GM12878 (cell line): ENCODE data around the gene CWF19L2. TPM values are rescaled to one million over a fixed set of nuclear protein-coding genes. Genes with fewer than 3 reads are reported as not detected.
A peak's percentile ranks its signal among the peaks of the same experiment; 100 is the strongest.

ENCODE experiments used
- ATAC-seq: fragments of 200-7000 bp; cut with Tn5 transposase; 3 replicates; pipeline ENCODE4 v1.9.1; 2020; ENCODE audit warnings: mild to moderate bottlenecking, moderate library complexity
- BruUV-seq: library from RNA; stranded (reverse); fragments of 400-500 nt; replicated peaks from 2 replicates; lab custom pipeline; 2021; lab: Mats Ljungman, UMichigan
- CTCF ChIA-PET: fragments of 300-600 bp; sonication (Branson Sonifier 250); formaldehyde crosslinking; extraction: SDS; loops from one replicate; lab custom pipeline; 2021; ENCODE audit warnings: inconsistent platforms; lab: Yijun Ruan, JAX
- POLR2A ChIA-PET: fragments of 350-600 bp; formaldehyde crosslinking; extraction: SDS; loops from one replicate; lab custom pipeline; 2021; ENCODE audit warnings: inconsistent platforms; lab: Charles Lee
- RAD21 ChIA-PET: fragments of 300-600 bp; sonication (Branson Sonifier 250); formaldehyde crosslinking; loops from one replicate; lab custom pipeline; 2023; ENCODE audit warnings: antibody characterized with exemption; ENCODE audit not compliant: unreplicated experiment; lab: Charles Lee
- SMC1A ChIA-PET: fragments of 300-600 bp; sonication (Branson Sonifier 250); formaldehyde crosslinking; loops from one replicate; lab custom pipeline; 2023; ENCODE audit not compliant: unreplicated experiment, uncharacterized antibody; lab: Charles Lee
- DNase-seq: peaks from one replicate; pipeline ENCODE4 v3.0.0-alpha.2; 2011; ENCODE audit warnings: low read depth, low spot score
- FAIRE-seq: peaks from 3 replicates; lab custom pipeline; 2011; peaks lifted over from hg19 to GRCh38; lab: Jason Lieb, UNC
- H2AFZ ChIP-seq: 2 replicates; pipeline ENCODE4 v1.6.0; 2011; ENCODE audit warnings: low read depth, low read length, control low read depth; ENCODE audit not compliant: control insufficient read depth
- H3K27ac ChIP-seq: 2 replicates; pipeline ENCODE4 v1.5.1; 2011; ENCODE audit warnings: control low read depth; ENCODE audit not compliant: control insufficient read depth, insufficient read depth
- H3K27me3 ChIP-seq, 2 experiments: replicated peaks in 1 of 2; 2 replicates each; pipeline versions ENCODE4 v1.6.0 to v1.6.1; 2011; ENCODE audit warnings: low read length in 1 of 2; ENCODE audit not compliant: control insufficient read depth in 2 of 2, insufficient read depth in 2 of 2
- H3K36me3 ChIP-seq, 2 experiments: 2 replicates each; pipeline ENCODE4 v1.5.1; 2011; ENCODE audit warnings: low read length in 1 of 2; ENCODE audit not compliant: control insufficient read depth in 2 of 2, insufficient read depth in 2 of 2
- H3K4me1 ChIP-seq: 2 replicates; pipeline ENCODE4 v1.6.1; 2011; ENCODE audit warnings: mild to moderate bottlenecking, low read length, moderate library complexity, mixed read lengths; ENCODE audit not compliant: control insufficient read depth, insufficient read depth
- H3K4me2 ChIP-seq: 2 replicates; pipeline ENCODE4 v1.6.0; 2011; ENCODE audit warnings: control low read depth; ENCODE audit not compliant: control insufficient read depth, insufficient read depth
- H3K4me3 ChIP-seq: fragments of 200-600 bp; sonication (generic); 2 replicates; pipeline ENCODE4 v1.5.1; 2016
- H3K79me2 ChIP-seq: 2 replicates; pipeline ENCODE4 v1.6.0; 2011; ENCODE audit warnings: low read length; ENCODE audit not compliant: control insufficient read depth, insufficient read depth
- H3K9ac ChIP-seq: 2 replicates; pipeline ENCODE4 v1.8.0; 2011; ENCODE audit warnings: low read length, control low read depth, mixed read lengths; ENCODE audit not compliant: control insufficient read depth, insufficient read depth
- H3K9me3 ChIP-seq: replicated peaks from 3 replicates; pipeline ENCODE4 v1.5.1; 2011; ENCODE audit warnings: mild to moderate bottlenecking, low read length; ENCODE audit not compliant: control insufficient read depth, insufficient read depth
- H4K20me1 ChIP-seq: 2 replicates; pipeline ENCODE4 v1.6.0; 2011; ENCODE audit not compliant: control insufficient read depth, insufficient read depth
- CEBPB ChIP-seq, 2 experiments: fragments of 150-350 bp in 1 of 2; IDR thresholded peaks; 2 replicates each; pipeline ENCODE4 v1.6.1; 2012 to 2014; ENCODE audit warnings: low read depth in 2 of 2, low read length in 2 of 2, borderline replicate concordance in 1 of 2, inconsistent platforms in 1 of 2
- ETV6 ChIP-seq, 2 experiments: fragments of 450-650 bp in 1 of 2; IDR thresholded peaks in 1 of 2; conservative IDR thresholded peaks in 1 of 2; 2 replicates each; pipeline ENCODE4 v1.6.1; 2014; ENCODE audit warnings: antibody characterized with exemption in 1 of 2, borderline replicate concordance in 1 of 2, low read depth in 1 of 2, mild to moderate bottlenecking in 1 of 2, moderate library complexity in 1 of 2
- RUNX3 ChIP-seq: IDR thresholded peaks from 2 replicates; pipeline ENCODE4 v1.6.1; 2012; ENCODE audit warnings: low read length, inconsistent platforms
- SMAD1 ChIP-seq: fragments of 450-650 bp; IDR thresholded peaks from 2 replicates; pipeline ENCODE4 v1.6.1; 2018; ENCODE audit warnings: mild to moderate bottlenecking, low read depth; ENCODE audit not compliant: partially characterized antibody
- STAT3 ChIP-seq: IDR thresholded peaks from 2 replicates; pipeline ENCODE4 v1.6.1; 2011; ENCODE audit warnings: low read depth, low read length, improper control_type of control experiment
- SUPT20H ChIP-seq: IDR thresholded peaks from 2 replicates; pipeline ENCODE4 v1.6.1; 2011; ENCODE audit warnings: low read depth, mild to moderate bottlenecking, low read length, moderate library complexity, borderline replicate concordance; ENCODE audit not compliant: control insufficient read depth
- SUZ12 ChIP-seq: fragments of 200-600 bp; sonication (generic); IDR thresholded peaks from one replicate; pipeline ENCODE4 v1.6.1; 2018; ENCODE audit warnings: antibody characterized with exemption, mild to moderate bottlenecking; ENCODE audit not compliant: unreplicated experiment
- ZNF207 ChIP-seq: fragments of 450-650 bp; IDR thresholded peaks from 2 replicates; pipeline ENCODE4 v1.6.1; 2014; ENCODE audit warnings: antibody characterized with exemption, mild to moderate bottlenecking, borderline replicate concordance
- WGBS: methylation state at CpG from one replicate; pipeline ENCODE4 v1.1.6; 2016; ENCODE audit warnings: low lambda C conversion rate; ENCODE audit not compliant: insufficient replicate concordance, insufficient coverage; ENCODE audit errors: missing lambda C conversion rate; 5-methylcytosine and 5-hydroxymethylcytosine counted together
- in situ Hi-C: fragments of 300-500 bp; cut with MboI; formaldehyde crosslinking; loops from 9 replicates; pipeline ENCODE4 v1.14.3; 2018; ENCODE audit warnings: mixed read lengths
- intact Hi-C: fragments of 100-400 bp; cut with micrococcal nuclease; formaldehyde crosslinking; loops from one replicate; pipeline ENCODE4 v1.14.2; 2022; ENCODE audit not compliant: unreplicated experiment
- polyA plus RNA-seq, 11 experiments: library from polyadenylated mRNA; depleted of rRNA in 4 of 11; unstranded in 6 of 11; stranded (reverse) in 5 of 11; fragments of >200 nt; fragmentation: Nextera tagmentation in 4 of 11; fragmentation: Illumina TruSeq in 1 of 11; extraction: Ambion mirVana in 4 of 11; extraction: Trizol in 1 of 11; gene quantifications; 1 replicate in 1 of 11; 2 replicates in 10 of 11; pipeline versions ENCODE4 v1.2.1 to v1.2.3, GENCODE V29; 2011 to 2016; ENCODE audit warnings: inconsistent platforms in 2 of 11, missing spikeins in 2 of 11, low read depth in 1 of 11
- total RNA-seq, 4 experiments: library from RNA; depleted of rRNA in 3 of 4; stranded (reverse); fragments of >200 nt in 3 of 4; fragmentation: Illumina TruSeq in 1 of 4; extraction: Trizol in 1 of 4; gene quantifications; 2 replicates each; pipeline versions ENCODE4 v1.2.1 to v1.2.3, GENCODE V29; 2013 to 2021

CWF19L2 gene
- total and polyA plus RNA-seq, 10 of the 15 experiments (the other 5 are each of a cell fraction or from before 2014, with no cell fraction given): 4.5 to 18.8 (median 7.2) TPM

- no peak overlapping the region for H3K4me3 ChIP-seq
- FAIRE-seq: no peak
- RAD21 ChIA-PET: interaction anchor here (1.0 kb wide), 1 partner anchor 14 kb away, joined by 3 read pairs; no protein-coding TSS in a partner anchor
- ATAC-seq: no peak
- intact Hi-C loops: no loop called here
- H2AFZ ChIP-seq: no peak overlapping the region
- TF ChIP-seq SUPT20H: no peak
- TF ChIP-seq SUZ12: no peak
- no peak for TF ChIP-seq CEBPB (IDR thresholded peaks at IDR 0.05; ENCODE audit: borderline replicate concordance in 1 of 2, low read depth in 2 of 2, low read length in 2 of 2)
- no peak for TF ChIP-seq ETV6 (conservative IDR thresholded peaks at IDR 0.05 in 1 of 2, IDR thresholded peaks at IDR 0.05 in 1 of 2; ENCODE audit: borderline replicate concordance in 1 of 2, low read depth in 1 of 2)
- TF ChIP-seq ZNF207: no peak
- TF ChIP-seq, all 136 proteins: peak for 0
- Histone ChIP-seq H3K4me2 (no peak overlapping the region), H3K4me1 (no peaks in the 10 kb centered on the region), H4K20me1 (no peaks in the 10 kb centered on the region), H3K27ac (no peak overlapping the region), H3K27me3 (no peaks in the 10 kb centered on the region), H3K9ac (no peak overlapping the region), H3K9me3 (no peaks in the 10 kb centered on the region), H3K36me3 (no peaks in the 10 kb centered on the region; a peak in 1 of 4 replicates), H3K79me2 (no peaks in the 10 kb centered on the region)
- CTCF ChIA-PET: no interaction called here
- POLR2A ChIA-PET: no interaction called here
- WGBS: 50% methylated on average over 2 of the region's 2 CpGs
- in situ Hi-C loops: no loop called here
- no TSS peak for BruUV-seq
- SMC1A ChIA-PET: no interaction called here
- no peak for DNase-seq
Measured at GRCh38 chr11:107427569-107428180, 29.9 kb downstream of the CWF19L2 start.

GRCh38 chr11:107413352-107413751 lies 44.3 kb downstream of the CWF19L2 start:
- in situ Hi-C loops: no loop called here
- intact Hi-C loops: no loop called here
- POLR2A ChIA-PET: no interaction called here

More at GRCh38 chr11:107413352-107413751, 44.3 kb downstream of the CWF19L2 start:
- BruUV-seq: no TSS peak
- FAIRE-seq: peak; percentile 23
- DNase-seq: no peak
- H3K9ac ChIP-seq: no peak overlapping the region
- no peaks in the 10 kb centered on the region for H3K79me2 ChIP-seq
- no peaks in the 10 kb centered on the region; a peak in 1 of 4 replicates for H3K36me3 ChIP-seq
- TF ChIP-seq SMAD1 (no peak), STAT3 (no peak), RUNX3 (peak; percentile 30)
- H3K4me3 ChIP-seq: no peak overlapping the region
- H3K27me3 ChIP-seq: no peaks in the 10 kb centered on the region
- H3K4me1 ChIP-seq: peaks cover 7% of the 10 kb centered on the region; the same call in 1 of the 2 replicates
- H3K4me2 ChIP-seq: no peak overlapping the region
- CTCF ChIA-PET: no interaction called here
- RAD21 ChIA-PET: interaction anchor here (1.1 kb wide), 1 partner anchor 14 kb away, joined by 3 read pairs; no protein-coding TSS in a partner anchor
- H3K9me3 ChIP-seq: no peaks in the 10 kb centered on the region
- peak; percentile 59 for ATAC-seq
- SMC1A ChIA-PET: interaction anchor here (2.1 kb wide), 1 partner anchor 10 kb away, joined by 4 read pairs; no protein-coding TSS in a partner anchor
- WGBS: 88% methylated on average over 1 of the region's 1 CpG
- no peak overlapping the region for H3K27ac ChIP-seq
- H4K20me1 ChIP-seq: no peaks in the 10 kb centered on the region
- no peak overlapping the region for H2AFZ ChIP-seq
